ENCODE measurements around the gene GOLGB1.
"Not testable (repeated sequence)": the region's sequence is repeated elsewhere in the genome, so short reads cannot be mapped to it uniquely, and the experiment has no call there.

GOLGB1 gene

GRCh38 chr3:121749276-121750086 lies at the start of gene GOLGB1:
TSS of gene GOLGB1 (minus strand) at chr3:121749741. CDS start at chr3:121730971, 18,770 bp downstream.
- peak; percentile 95 to 97 for DNase-seq

GRCh38 chr3:121796970-121797369 lies 47.4 kb upstream of the GOLGB1 start:
- DNase-seq, result no peak

GRCh38 chr3:121794264-121794983 lies 44.9 kb upstream of the GOLGB1 start:
- DNase-seq, result no peak

- DNase-seq, result no peak
These were observed 43.5 kb upstream of the GOLGB1 start for GRCh38 chr3:121793078-121793477.

GRCh38 chr3:121786485-121786884 lies 36.9 kb upstream of the GOLGB1 start:
- no peak for DNase-seq

- not testable (repeated sequence) for DNase-seq
These were observed 33.2 kb upstream of the GOLGB1 start for GRCh38 chr3:121782784-121783183.

GRCh38 chr3:121781611-121782010 lies 32.1 kb upstream of the GOLGB1 start:
- DNase-seq, result no peak

GRCh38 chr3:121775095-121775494 lies 25.6 kb upstream of the GOLGB1 start:
- not testable (repeated sequence) for DNase-seq

GRCh38 chr3:121769246-121769645 lies 19.7 kb upstream of the GOLGB1 start:
- DNase-seq, result no peak

GRCh38 chr3:121768452-121768851 lies 18.9 kb upstream of the GOLGB1 start:
- DNase-seq, result no peak

GRCh38 chr3:121759541-121760202 lies 10.1 kb upstream of the GOLGB1 start:
- no peak for DNase-seq

- no peak for DNase-seq
These were observed 9.3 kb upstream of the GOLGB1 start for GRCh38 chr3:121758727-121759450.

GRCh38 chr3:121757812-121758545 lies 8.4 kb upstream of the GOLGB1 start:
- no peak for DNase-seq

GRCh38 chr3:121757087-121757811 lies 7.7 kb upstream of the GOLGB1 start:
- DNase-seq, result no peak

- DNase-seq, result no peak
These were observed 3.2 kb upstream of the GOLGB1 start for GRCh38 chr3:121752772-121753171.

- no peak for DNase-seq
These were observed 2.7 kb upstream of the GOLGB1 start for GRCh38 chr3:121752261-121752660.

- DNase-seq, result no peak
These were observed 510 bp upstream of the GOLGB1 start for GRCh38 chr3:121750087-121750415.

- DNase-seq, result peak; percentile 11 to 21
These were observed 763 bp downstream of the GOLGB1 start for GRCh38 chr3:121748680-121749275.

GRCh38 chr3:121747976-121748375 lies 1.6 kb downstream of the GOLGB1 start:
- DNase-seq, result no peak

GRCh38 chr3:121743106-121743505 lies 6.4 kb downstream of the GOLGB1 start:
- not testable (repeated sequence) for DNase-seq

GRCh38 chr3:121740896-121741295 lies 8.6 kb downstream of the GOLGB1 start:
- no peak for DNase-seq
